Measurements from ENCODE around the gene ADCK1.

- TF ChIP-seq, protein P1, sequence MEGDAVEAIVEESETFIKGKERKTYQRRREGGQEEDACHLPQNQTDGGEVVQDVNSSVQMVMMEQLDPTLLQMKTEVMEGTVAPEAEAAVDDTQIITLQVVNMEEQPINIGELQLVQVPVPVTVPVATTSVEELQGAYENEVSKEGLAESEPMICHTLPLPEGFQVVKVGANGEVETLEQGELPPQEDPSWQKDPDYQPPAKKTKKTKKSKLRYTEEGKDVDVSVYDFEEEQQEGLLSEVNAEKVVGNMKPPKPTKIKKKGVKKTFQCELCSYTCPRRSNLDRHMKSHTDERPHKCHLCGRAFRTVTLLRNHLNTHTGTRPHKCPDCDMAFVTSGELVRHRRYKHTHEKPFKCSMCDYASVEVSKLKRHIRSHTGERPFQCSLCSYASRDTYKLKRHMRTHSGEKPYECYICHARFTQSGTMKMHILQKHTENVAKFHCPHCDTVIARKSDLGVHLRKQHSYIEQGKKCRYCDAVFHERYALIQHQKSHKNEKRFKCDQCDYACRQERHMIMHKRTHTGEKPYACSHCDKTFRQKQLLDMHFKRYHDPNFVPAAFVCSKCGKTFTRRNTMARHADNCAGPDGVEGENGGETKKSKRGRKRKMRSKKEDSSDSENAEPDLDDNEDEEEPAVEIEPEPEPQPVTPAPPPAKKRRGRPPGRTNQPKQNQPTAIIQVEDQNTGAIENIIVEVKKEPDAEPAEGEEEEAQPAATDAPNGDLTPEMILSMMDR (IDR thresholded peaks at IDR 0.05) = no peak
- no peak for TF ChIP-seq POLR2A (IDR thresholded peaks at IDR 0.05)
Measured at GRCh38 chr14:77864580-77864979, 64.7 kb downstream of the ADCK1 start.

All from Peyer's patch (tissue), 4 donors.